H1 (cell line): Measurements from ENCODE around the gene RAB44.

Source experiments
- CTCF ChIP-seq, 3 experiments: IDR thresholded peaks; 1 replicate in 2 of 3; 2 replicates in 1 of 3; pipeline versions ENCODE4 v1.5.1 to v1.6.1; 2011; ENCODE audit warnings: low read length in 3 of 3, mild to moderate bottlenecking in 3 of 3, inconsistent platforms in 2 of 3, low read depth in 1 of 3, moderate library complexity in 1 of 3; ENCODE audit not compliant: insufficient read depth in 1 of 3; ENCODE audit errors: control extremely low read depth in 1 of 3
- PHF8 ChIP-seq: fragments of 200-600 bp; sonication (generic); conservative IDR thresholded peaks from 2 replicates; pipeline ENCODE4 v1.7.1; 2012; ENCODE audit warnings: low read depth, mild to moderate bottlenecking, inconsistent platforms, low read length, moderate library complexity
- POLR2AphosphoS5 ChIP-seq: IDR thresholded peaks from 2 replicates; pipeline ENCODE4 v1.6.1; 2011; ENCODE audit warnings: low read depth, low read length
- RNF2 ChIP-seq: fragments of 200-900, 300-1000 bp; sonication (generic); IDR thresholded peaks from 2 replicates; pipeline ENCODE4 v1.7.1; 2016; ENCODE audit warnings: borderline replicate concordance, low read depth, mild to moderate bottlenecking, antibody characterized with exemption, low read length; ENCODE audit not compliant: poor library complexity, severe bottlenecking; ENCODE audit errors: missing control alignments

GRCh38 chr6:36738108-36738507, 40.5 kb downstream of the RAB44 start:
- no peak for TF ChIP-seq CTCF (IDR thresholded peaks at IDR 0.05; ENCODE audit: control extremely low read depth in 1 of 3, insufficient read depth in 1 of 3, low read depth in 1 of 3, low read length in 3 of 3)
- no peak for TF ChIP-seq POLR2AphosphoS5
- no peak for TF ChIP-seq RNF2
- TF ChIP-seq PHF8 = no peak
